Gastrocnemius medialis (tissue), 4 donors: ENCODE measurements around the gene CD300LD. TPM values are rescaled to one million over a fixed set of nuclear protein-coding genes. Genes with fewer than 3 reads are reported as not detected.

Source experiments
- ATAC-seq, 2 donors: fragments of 150-250 bp; one replicate each; pipeline ENCODE4 v1.9.1; 2016
- DNase-seq, 2 donors: peaks; one replicate each; pipeline ENCODE4 v3.0.0-alpha.2; 2019
- H3K27ac ChIP-seq, 4 donors: fragments of 200-600 bp; sonication (generic); 1 replicate in 1 of 4; 2 replicates in 3 of 4; pipeline ENCODE4 v1.5.1; 2016 to 2018; ENCODE audit warnings: mild to moderate bottlenecking in 2 of 4, moderate library complexity in 1 of 4
- H3K27me3 ChIP-seq, 3 donors: fragments of 200-600 bp; sonication (generic) in 2 of 3; 1 replicate in 1 of 3; 2 replicates in 2 of 3; pipeline versions ENCODE4 v1.5.1 to v1.6.0; 2016 to 2019; ENCODE audit warnings: mild to moderate bottlenecking in 1 of 3, moderate library complexity in 1 of 3
- H3K36me3 ChIP-seq, 2 donors: fragments of 200-600 bp; sonication (generic) in 1 of 2; one replicate each; pipeline ENCODE4 v1.5.1; 2017 to 2018
- H3K4me1 ChIP-seq, 2 donors: fragments of 200-600 bp; sonication (generic) in 1 of 2; one replicate each; pipeline ENCODE4 v1.5.1; 2016 to 2017; ENCODE audit warnings: mild to moderate bottlenecking in 2 of 2
- H3K4me3 ChIP-seq, 4 donors: fragments of 200-600 bp; sonication (generic) in 3 of 4; 1 replicate in 1 of 4; 2 replicates in 3 of 4; pipeline ENCODE4 v1.5.1; 2016 to 2019; ENCODE audit warnings: mild to moderate bottlenecking in 2 of 4
- H3K9me3 ChIP-seq, 3 donors: fragments of 200-600 bp; sonication (generic) in 2 of 3; 1 replicate in 1 of 3; 2 replicates in 2 of 3; pipeline ENCODE4 v1.5.1; 2016 to 2019
- POLR2A ChIP-seq, 2 donors: fragments of 450-650 bp; IDR thresholded peaks; one replicate each; pipeline ENCODE4 v1.6.1; 2017; ENCODE audit warnings: antibody characterized with exemption in 2 of 2, mild to moderate bottlenecking in 2 of 2, moderate library complexity in 2 of 2
- in situ Hi-C, 4 donors: fragments of 200-750 bp; cut with MboI; loops; one replicate each; pipeline versions ENCODE4 v1.15.0 to v1.8.0; 2017; ENCODE audit warnings: low sequenced_read_pairs in 4 of 4
- intact Hi-C: fragments of 100-400 bp; cut with DNase I; formaldehyde crosslinking; loops from one replicate; pipeline ENCODE4 v1.15.1; 2023; ENCODE audit warnings: low total_unique reads
- total RNA-seq, 4 donors: library from RNA; depleted of rRNA; stranded (reverse); fragments of >200 nt; gene quantifications; one replicate each; pipeline versions ENCODE4 v1.1.0 to v1.2.3, GENCODE V29; 2016
- TF ChIP-seq, protein P1 (sequence below), 5 experiments: fragments of 450-650 bp in 3 of 5; fragments of 200-600 bp in 2 of 5; sonication (generic) in 2 of 5; IDR thresholded peaks in 4 of 5; conservative IDR thresholded peaks in 1 of 5; 1 replicate in 4 of 5; 2 replicates in 1 of 5; pipeline ENCODE4 v1.5.1; 2016 to 2019; ENCODE audit warnings: antibody characterized with exemption in 5 of 5, mild to moderate bottlenecking in 3 of 5, moderate library complexity in 3 of 5

Gene CD300LD
- total RNA-seq, 4 donors from 2014 or later: not detected

DNA sequence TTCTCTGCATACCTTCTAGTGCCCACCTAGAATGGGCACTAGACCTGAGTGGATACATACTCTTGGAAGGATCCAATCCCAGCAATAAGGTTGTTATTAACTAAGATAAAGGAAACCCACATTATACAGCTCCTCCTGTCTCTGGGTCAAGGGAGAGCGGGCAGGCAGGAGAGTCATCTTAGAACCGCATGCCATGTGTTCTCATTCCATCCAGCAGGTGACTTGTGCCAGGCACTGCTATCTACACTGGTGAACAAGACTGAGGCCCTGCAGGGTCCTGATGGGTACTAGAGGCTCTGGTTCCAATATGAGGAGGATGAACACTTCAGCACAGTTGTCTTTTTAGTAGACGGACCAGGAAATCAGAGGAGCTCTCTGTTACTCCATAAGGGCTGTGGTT lies 18.9 kb downstream of the CD300LD start:
- H3K27ac ChIP-seq: no peak overlapping the region
- H3K9me3 ChIP-seq: no peaks in the 10 kb centered on the region
- no peak for ATAC-seq
- in situ Hi-C loops (no loop called here), intact Hi-C loops (no loop called here)
- TF ChIP-seq, protein P1, sequence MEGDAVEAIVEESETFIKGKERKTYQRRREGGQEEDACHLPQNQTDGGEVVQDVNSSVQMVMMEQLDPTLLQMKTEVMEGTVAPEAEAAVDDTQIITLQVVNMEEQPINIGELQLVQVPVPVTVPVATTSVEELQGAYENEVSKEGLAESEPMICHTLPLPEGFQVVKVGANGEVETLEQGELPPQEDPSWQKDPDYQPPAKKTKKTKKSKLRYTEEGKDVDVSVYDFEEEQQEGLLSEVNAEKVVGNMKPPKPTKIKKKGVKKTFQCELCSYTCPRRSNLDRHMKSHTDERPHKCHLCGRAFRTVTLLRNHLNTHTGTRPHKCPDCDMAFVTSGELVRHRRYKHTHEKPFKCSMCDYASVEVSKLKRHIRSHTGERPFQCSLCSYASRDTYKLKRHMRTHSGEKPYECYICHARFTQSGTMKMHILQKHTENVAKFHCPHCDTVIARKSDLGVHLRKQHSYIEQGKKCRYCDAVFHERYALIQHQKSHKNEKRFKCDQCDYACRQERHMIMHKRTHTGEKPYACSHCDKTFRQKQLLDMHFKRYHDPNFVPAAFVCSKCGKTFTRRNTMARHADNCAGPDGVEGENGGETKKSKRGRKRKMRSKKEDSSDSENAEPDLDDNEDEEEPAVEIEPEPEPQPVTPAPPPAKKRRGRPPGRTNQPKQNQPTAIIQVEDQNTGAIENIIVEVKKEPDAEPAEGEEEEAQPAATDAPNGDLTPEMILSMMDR (IDR thresholded peaks at IDR 0.05 in 4 of 5, conservative IDR thresholded peaks at IDR 0.05 in 1 of 5): no peak
- TF ChIP-seq POLR2A (IDR thresholded peaks at IDR 0.05): no peak
- peaks cover 0 to 5% (median 2%) of the 10 kb centered on the region in 3 donors for H3K27me3 ChIP-seq
- no peaks in the 10 kb centered on the region for H3K36me3 ChIP-seq
- H3K4me3 ChIP-seq: no peak overlapping the region
- no peaks in the 10 kb centered on the region for H3K4me1 ChIP-seq
- no peak for DNase-seq

GRCh38 chr17:74571621-74572270 lies 20.3 kb downstream of the CD300LD start:
- in situ Hi-C loops (no loop called here), intact Hi-C loops (no loop called here)
- Histone ChIP-seq H3K36me3 (no peaks in the 10 kb centered on the region), H3K27me3 (peaks cover 0 to 5% (median 2%) of the 10 kb centered on the region in 3 donors), H3K4me1 (no peaks in the 10 kb centered on the region), H3K27ac (no peak overlapping the region), H3K9me3 (no peaks in the 10 kb centered on the region), H3K4me3 (no peak overlapping the region)
- DNase-seq: no peak
- TF ChIP-seq POLR2A (IDR thresholded peaks at IDR 0.05): no peak
- TF ChIP-seq, protein P1 (IDR thresholded peaks at IDR 0.05 in 4 of 5, conservative IDR thresholded peaks at IDR 0.05 in 1 of 5): no peak
- ATAC-seq: no peak

- Histone ChIP-seq H3K27ac (no peak overlapping the region), H3K9me3 (no peaks in the 10 kb centered on the region), H3K36me3 (no peaks in the 10 kb centered on the region), H3K4me3 (no peak overlapping the region), H3K4me1 (no peaks in the 10 kb centered on the region), H3K27me3 (peaks cover 0 to 11% (median 5%) of the 10 kb centered on the region in 3 donors)
- no peak for TF ChIP-seq POLR2A (IDR thresholded peaks at IDR 0.05)
- TF ChIP-seq, protein P1 (IDR thresholded peaks at IDR 0.05 in 4 of 5, conservative IDR thresholded peaks at IDR 0.05 in 1 of 5): no peak
- peak; percentile 62 to 79 for ATAC-seq
- in situ Hi-C loops (no loop called here), intact Hi-C loops (loop anchor here (10.0 kb wide), 1 partner anchor 185 kb away; no protein-coding TSS in a partner anchor)
- DNase-seq: peak in 1 of 2 donors; percentile 45
These were observed 22.8 kb downstream of the CD300LD start for GRCh38 chr17:74569020-74570003.

DNA sequence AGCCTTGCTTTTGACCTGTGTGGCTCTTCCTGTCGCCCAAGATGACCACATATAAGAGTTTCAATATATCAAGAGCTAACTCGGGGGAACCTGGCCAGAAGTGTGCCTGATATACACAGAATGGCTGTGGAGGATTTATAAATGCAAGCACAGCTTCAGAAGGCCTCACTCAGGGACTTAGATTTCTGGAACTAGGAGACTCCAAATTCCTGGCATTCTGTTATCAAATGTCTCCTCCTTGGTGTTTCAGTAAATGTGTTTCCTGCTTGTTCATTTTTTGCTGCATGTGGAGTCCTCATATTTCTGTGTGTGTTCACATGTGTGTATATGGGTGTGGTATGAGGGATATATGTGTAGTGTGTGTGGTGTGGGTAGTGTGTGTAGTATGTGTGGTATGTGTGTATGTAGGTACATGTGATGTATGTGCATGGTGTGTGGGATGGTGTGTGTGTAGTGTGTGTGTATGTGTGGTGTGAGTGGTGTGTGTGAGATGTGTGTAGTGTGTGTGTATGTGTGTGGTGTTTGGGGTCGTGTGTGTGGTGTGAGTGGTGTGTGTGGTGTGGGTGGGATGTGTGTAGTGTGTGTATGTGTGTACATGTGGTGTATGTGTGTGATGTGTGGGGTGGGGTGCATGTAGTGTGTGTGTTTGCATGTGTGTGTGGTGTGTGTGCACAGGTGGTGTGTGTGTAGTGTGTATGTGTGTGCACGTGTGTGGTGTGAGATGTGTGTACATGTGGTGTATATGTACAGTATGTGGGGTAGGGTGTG lies 23.8 kb downstream of the CD300LD start:
- Histone ChIP-seq H3K27me3 (peaks cover 0 to 11% (median 5%) of the 10 kb centered on the region in 3 donors), H3K27ac (no peak overlapping the region), H3K4me3 (no peak overlapping the region), H3K36me3 (no peaks in the 10 kb centered on the region), H3K4me1 (no peaks in the 10 kb centered on the region), H3K9me3 (no peaks in the 10 kb centered on the region)
- TF ChIP-seq, protein P1 (IDR thresholded peaks at IDR 0.05 in 4 of 5, conservative IDR thresholded peaks at IDR 0.05 in 1 of 5): no peak
- TF ChIP-seq POLR2A (IDR thresholded peaks at IDR 0.05): no peak
- intact Hi-C loops (loop anchor here (10.0 kb wide), 1 partner anchor 187 kb away; no protein-coding TSS in a partner anchor), in situ Hi-C loops (no loop called here)
- ATAC-seq (no peak), DNase-seq (no peak)
